GM10847 (cell line): ENCODE results near the gene MYO18B.

Experiments used
- POLR2A ChIP-seq: IDR thresholded peaks from 2 replicates; pipeline ENCODE4 v1.6.1; 2011; ENCODE audit not compliant: insufficient read length; ENCODE audit errors: extremely low read depth

Gene MYO18B

GRCh38 chr22:25779426-25779825 is 37.4 kb downstream of the MYO18B start:
- no peak for TF ChIP-seq POLR2A

DNA sequence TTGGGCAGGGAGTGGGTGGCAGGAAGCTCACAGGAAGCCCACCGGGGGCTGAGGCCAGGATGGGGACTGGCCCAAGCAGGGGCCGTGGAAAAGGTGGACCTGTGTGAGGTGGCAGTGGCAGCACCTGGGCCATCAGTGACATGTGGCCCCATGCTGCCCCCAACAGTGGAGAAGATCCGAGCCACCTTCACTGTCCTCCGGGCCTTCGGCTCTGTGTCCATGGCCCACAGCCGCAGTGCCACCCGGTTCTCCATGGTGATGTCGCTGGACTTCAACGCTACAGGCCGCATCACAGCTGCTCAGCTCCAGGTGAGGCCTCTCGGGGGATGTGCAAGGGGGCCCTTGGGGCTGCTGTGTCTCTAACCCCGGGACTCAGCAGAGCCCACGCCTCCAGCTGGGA is 37.9 kb downstream of the MYO18B start:
- TF ChIP-seq POLR2A = no peak

DNA sequence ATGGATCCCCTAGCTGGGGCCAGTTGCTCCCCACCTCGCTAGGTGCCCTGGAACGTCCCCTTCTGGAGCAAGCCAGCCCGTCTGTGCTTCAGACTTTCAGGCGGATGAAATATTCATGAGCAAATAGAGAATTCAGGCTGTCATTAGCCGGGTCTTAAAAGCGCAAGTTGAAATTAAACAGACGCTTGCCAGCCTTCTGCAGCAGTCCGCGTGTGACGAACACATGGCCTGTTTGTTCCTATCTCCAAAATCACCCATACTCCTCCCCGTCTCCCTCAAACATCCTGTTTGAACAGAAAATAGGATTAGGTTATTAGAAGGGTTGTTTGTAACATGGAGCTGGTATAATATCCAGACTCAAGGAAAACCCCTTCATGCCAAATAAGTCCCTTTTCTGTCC is 38.7 kb downstream of the MYO18B start:
- no peak for TF ChIP-seq POLR2A

GRCh38 chr22:25781801-25782200 is 39.8 kb downstream of the MYO18B start:
- no peak for TF ChIP-seq POLR2A

GRCh38 chr22:25782831-25783230 is 40.8 kb downstream of the MYO18B start:
- no peak for TF ChIP-seq POLR2A

GRCh38 chr22:25783856-25784255 is 41.9 kb downstream of the MYO18B start:
- no peak for TF ChIP-seq POLR2A

DNA sequence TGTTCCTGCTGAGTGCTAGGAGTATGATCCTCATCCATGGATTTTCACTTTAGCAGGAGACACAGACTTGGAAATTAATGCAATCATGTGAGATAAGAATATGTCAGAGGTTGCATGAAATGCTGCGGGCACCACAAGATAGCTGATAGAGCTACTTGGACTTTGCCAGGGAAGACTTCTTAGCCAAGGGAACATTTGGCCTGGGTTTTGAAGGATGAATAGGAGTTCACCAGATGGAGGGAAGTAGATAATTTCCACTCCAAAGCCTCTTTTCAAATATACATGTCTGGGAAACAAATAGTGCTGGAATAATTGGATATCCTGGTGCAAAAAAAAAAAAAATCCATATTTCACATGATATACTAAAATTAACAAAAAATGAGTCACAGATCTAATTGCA is 44.2 kb downstream of the MYO18B start:
- no peak for TF ChIP-seq POLR2A

DNA sequence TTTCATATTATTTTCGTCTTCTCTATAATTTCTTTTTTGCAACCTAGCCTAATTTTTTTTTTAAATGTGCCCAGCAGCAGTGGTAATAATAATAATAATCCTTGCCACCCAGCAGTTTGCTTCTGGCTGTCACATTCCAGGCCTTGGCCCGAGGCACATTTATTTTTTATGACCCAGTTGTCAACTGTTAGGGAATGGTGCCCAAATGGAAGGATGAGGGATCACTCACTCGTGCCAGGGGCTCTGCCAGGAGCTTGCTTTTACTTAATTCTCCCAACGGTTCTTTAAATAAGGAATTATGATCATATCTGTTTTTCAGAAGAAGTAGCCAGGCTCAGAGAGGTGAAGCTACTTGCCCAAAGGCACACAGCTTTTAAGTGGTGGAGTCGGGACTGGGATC is 49.6 kb downstream of the MYO18B start:
- no peak for TF ChIP-seq POLR2A

DNA sequence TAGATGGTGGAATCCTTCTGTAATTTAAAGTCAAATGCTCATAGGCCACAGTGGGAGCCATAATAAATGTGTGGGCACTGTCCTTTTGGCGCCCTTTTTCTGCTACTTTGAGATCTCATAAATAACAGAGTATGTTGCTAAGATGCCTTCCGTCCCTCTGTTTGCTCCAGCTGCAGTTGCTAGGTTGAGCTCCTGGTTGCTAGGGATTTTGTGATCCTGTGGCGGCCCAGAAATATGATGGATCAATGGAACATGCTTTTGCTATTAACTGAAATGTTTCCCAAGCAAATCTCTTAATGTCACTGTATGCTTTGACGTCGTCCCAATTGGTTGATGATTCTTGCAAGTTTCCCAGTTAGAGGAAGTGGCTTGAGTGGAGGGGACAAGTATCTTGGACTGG is 53.5 kb downstream of the MYO18B start:
- TF ChIP-seq POLR2A = no peak

GRCh38 chr22:25797498-25798290 is 55.7 kb downstream of the MYO18B start:
- TF ChIP-seq POLR2A = no peak

- TF ChIP-seq POLR2A = no peak
Observed at GRCh38 chr22:25800766-25801165, 58.8 kb downstream of the MYO18B start.

DNA sequence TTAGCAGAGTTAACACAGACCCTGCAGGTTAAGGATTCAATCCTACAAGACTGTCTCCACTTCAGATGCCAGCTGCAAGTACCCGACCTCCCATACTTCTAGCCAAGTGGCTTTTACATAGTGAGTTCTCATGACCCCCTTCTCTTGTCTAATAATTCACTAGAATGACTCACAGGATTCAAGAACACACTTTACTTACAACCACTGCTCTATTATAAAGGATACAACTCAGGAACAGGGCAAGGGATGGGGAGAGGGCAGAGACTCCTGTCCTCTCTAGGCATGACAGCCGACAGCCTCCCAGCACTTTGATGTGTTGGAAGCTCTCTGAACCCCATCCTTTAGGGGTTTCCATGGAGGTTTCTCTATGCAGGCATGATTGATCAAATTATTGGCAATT is 60.0 kb downstream of the MYO18B start:
- TF ChIP-seq POLR2A = no peak

- no peak for TF ChIP-seq POLR2A
Observed at GRCh38 chr22:25804676-25805075, 62.7 kb downstream of the MYO18B start.

DNA sequence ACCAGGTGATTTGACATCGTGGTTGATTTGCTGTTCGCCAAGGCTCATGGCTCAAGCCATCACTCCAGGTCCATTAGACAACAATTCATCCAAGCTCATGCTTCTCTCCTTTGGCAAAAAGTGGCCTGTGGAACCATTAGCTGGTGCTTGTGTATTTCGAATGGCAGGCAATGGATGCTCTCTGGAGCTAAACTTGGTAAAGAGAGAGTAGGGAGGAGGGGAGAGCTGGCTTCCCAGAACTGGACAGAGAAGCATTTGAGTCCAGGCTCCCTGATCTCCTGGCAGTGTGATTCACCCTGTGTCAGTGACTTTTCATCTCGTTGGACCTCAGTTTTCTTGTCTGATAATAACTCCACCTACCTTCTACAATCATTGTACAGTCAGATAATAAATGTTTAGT is 64.6 kb downstream of the MYO18B start:
- TF ChIP-seq POLR2A = no peak

GRCh38 chr22:25814685-25815084 is 72.7 kb downstream of the MYO18B start:
- TF ChIP-seq POLR2A = no peak

DNA sequence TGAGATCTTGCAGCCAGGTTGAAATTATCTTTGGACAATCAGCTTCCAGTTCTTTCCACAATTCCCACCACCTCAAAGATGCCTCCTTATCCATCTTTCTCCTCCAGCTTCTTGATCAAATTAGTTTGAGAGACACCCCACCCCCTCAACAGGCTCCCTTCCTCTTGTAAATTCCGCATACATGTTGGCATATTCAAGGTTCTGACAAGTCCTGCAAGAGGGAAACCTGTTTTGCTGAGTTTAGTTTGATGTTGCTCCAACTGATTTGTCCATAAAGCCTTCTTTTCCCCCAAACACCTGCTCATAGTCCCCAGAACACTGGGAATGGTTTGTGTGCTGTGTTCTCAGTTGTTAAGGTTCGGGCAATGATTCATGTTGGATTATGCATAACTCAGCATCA is 73.6 kb downstream of the MYO18B start:
- no peak for TF ChIP-seq POLR2A

DNA sequence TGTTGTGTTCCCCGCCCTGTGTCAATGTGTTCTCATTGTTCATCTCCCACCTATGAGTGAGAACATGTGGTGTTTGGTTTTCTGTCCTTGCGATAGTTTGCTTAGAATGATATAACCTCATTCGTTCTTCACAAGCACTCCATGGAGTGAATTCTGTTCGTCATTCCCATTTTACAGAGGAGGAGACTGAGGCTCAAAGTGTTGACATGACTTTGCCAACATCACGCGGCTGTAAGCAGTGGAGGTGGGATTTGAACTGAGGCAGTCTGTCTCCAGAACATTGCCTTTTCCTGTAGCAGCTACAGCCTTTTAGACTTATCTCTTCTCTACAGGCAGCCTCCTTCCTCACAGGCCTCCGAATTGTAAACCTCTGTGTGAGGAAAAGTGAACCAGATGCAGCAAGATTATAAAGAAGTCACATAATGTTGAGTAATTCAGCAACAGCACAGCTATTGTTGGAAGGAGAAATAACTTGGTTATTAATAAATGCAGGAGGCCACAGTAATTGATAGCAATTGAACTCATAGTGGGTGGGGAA is 74.6 kb downstream of the MYO18B start:
- no peak for TF ChIP-seq POLR2A
